ENCODE results near the gene METTL21C. TPM values are rescaled to one million over a fixed set of nuclear protein-coding genes. Genes with fewer than 3 reads are reported as not detected.

Gene METTL21C
- total RNA-seq, result not detected

- Histone ChIP-seq H3K9me3 (ENCODE audit: low read depth, low read length) (no peaks in the 10 kb centered on the region), H3K4me3 (ENCODE audit: low read length) (no peak within 1 kb of the TSS), H3K27me3 (ENCODE audit: insufficient read depth, low read length) (peaks cover 8% of the 10 kb centered on the region), H3K4me1 (ENCODE audit: insufficient read depth, low read length) (no peaks in the 10 kb centered on the region)
These were observed at the start of gene METTL21C for GRCh38 chr13:102694937-102695336. METTL21C (minus strand) TSS chr13:102695044; CDS start chr13:102694498, 546 bp downstream.

- Histone ChIP-seq H3K27me3 (ENCODE audit: insufficient read depth, low read length) (peaks cover 20% of the 10 kb centered on the region), H3K4me1 (ENCODE audit: insufficient read depth, low read length) (no peaks in the 10 kb centered on the region), H3K9me3 (ENCODE audit: low read depth, low read length) (no peaks in the 10 kb centered on the region), H3K4me3 (ENCODE audit: low read length) (no peak overlapping the region)
These were observed 47.7 kb upstream of the METTL21C start for GRCh38 chr13:102742506-102742905.

DNA sequence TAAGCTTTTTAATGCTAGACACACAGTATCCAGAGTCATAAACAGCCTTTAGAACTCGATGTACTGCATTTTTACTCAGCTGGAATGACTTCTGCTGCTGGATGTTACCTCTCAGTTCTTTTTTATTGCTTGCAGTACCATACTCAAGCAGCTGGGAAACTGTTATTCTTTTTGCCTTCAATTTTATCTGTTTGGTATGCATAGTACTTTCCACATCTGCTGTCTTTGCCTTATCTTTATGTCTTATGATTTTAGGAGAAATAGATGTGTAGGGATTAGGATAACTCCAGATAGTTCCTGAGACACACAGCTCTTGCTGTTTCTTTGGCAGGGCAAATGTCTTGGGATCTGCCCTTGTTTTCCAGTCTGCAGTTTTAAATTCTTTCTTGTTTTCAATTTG, 47.3 kb upstream of the METTL21C start:
- Histone ChIP-seq H3K4me1 (ENCODE audit: insufficient read depth, low read length) (no peaks in the 10 kb centered on the region), H3K9me3 (ENCODE audit: low read depth, low read length) (no peaks in the 10 kb centered on the region), H3K27me3 (ENCODE audit: insufficient read depth, low read length) (peaks cover 20% of the 10 kb centered on the region)

DNA sequence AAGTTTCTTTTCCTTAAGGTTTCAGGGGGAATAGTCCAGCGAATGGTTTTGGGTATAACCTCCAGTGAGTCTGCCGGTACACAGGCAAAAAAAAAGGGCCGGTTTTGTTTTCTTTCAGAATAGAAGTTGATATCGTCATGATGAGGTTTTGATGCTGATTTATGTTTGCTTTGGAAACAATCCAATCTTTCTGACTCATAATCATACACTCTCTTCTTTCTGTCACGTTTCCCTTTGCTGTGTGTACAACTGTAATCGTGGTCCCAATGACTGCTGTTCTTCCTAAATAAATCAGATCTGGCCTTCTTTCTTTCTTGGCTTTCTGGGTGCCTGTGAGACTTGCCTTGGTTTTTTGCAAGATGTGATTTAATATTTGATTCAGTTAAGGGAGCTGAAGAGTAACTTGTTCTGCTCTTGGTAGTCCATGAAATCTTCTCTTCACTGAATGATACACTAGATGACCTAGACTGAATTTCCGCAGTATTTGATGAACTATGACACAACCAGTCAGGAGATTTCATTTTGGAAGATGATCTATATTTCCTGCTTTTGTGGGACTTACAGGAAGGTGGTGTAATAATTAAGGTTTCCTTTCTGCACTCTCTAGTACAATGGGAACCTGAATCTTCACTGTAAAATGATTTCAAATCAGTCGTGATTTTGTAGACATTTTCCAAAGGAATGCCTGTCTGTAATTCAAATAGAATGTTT, 34.9 kb upstream of the METTL21C start:
- H3K27me3 ChIP-seq (ENCODE audit: insufficient read depth, low read length), result peaks cover 14% of the 10 kb centered on the region
- H3K4me1 ChIP-seq (ENCODE audit: insufficient read depth, low read length), result no peaks in the 10 kb centered on the region
- no peak overlapping the region for H3K4me3 ChIP-seq (ENCODE audit: low read length)
- H3K9me3 ChIP-seq (ENCODE audit: low read depth, low read length), result no peaks in the 10 kb centered on the region

More for the DNA sequence above, 47.3 kb upstream of the METTL21C start:
- no peak overlapping the region for H3K4me3 ChIP-seq (ENCODE audit: low read length)

GRCh38 chr13:102726430-102726829, 31.6 kb upstream of the METTL21C start:
- H3K27me3 ChIP-seq (ENCODE audit: insufficient read depth, low read length), result peaks cover 8% of the 10 kb centered on the region

DNA sequence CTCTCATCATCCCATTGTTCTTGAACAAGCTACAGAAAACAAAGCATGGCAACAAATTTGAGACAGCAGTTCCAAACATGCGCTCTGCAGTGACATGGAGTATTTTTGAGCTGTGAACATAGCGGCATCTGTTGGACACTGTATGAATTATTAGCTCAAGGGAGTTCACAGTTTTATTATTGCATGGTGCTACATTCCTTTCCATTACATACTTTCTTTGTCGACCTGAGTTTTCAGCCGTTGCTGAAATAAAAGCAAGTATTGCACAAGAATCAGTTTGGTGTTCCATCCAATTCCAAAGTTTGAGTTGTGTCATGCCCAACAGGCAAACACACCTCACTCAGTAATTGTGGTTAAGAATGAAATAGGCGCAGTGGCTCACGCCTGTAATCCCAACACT, 30.1 kb upstream of the METTL21C start:
- Histone ChIP-seq H3K27me3 (ENCODE audit: insufficient read depth, low read length) (peaks cover 3% of the 10 kb centered on the region), H3K4me1 (ENCODE audit: insufficient read depth, low read length) (no peaks in the 10 kb centered on the region), H3K9me3 (ENCODE audit: low read depth, low read length) (no peaks in the 10 kb centered on the region), H3K4me3 (ENCODE audit: low read length) (no peak overlapping the region)

More at GRCh38 chr13:102726430-102726829, 31.6 kb upstream of the METTL21C start:
- H3K9me3 ChIP-seq (ENCODE audit: low read depth, low read length), result no peaks in the 10 kb centered on the region
- H3K4me3 ChIP-seq (ENCODE audit: low read length), result no peak overlapping the region
- H3K4me1 ChIP-seq (ENCODE audit: insufficient read depth, low read length), result no peaks in the 10 kb centered on the region

GRCh38 chr13:102721800-102722231, 27.0 kb upstream of the METTL21C start:
- Histone ChIP-seq H3K4me3 (ENCODE audit: low read length) (no peak overlapping the region), H3K9me3 (ENCODE audit: low read depth, low read length) (no peaks in the 10 kb centered on the region), H3K27me3 (ENCODE audit: insufficient read depth, low read length) (peaks cover 2% of the 10 kb centered on the region), H3K4me1 (ENCODE audit: insufficient read depth, low read length) (no peaks in the 10 kb centered on the region)

GRCh38 chr13:102718746-102719145, 23.9 kb upstream of the METTL21C start:
- Histone ChIP-seq H3K9me3 (ENCODE audit: low read depth, low read length) (no peaks in the 10 kb centered on the region), H3K4me3 (ENCODE audit: low read length) (no peak overlapping the region), H3K4me1 (ENCODE audit: insufficient read depth, low read length) (no peaks in the 10 kb centered on the region), H3K27me3 (ENCODE audit: insufficient read depth, low read length) (no peaks in the 10 kb centered on the region)

- Histone ChIP-seq H3K4me1 (ENCODE audit: insufficient read depth, low read length) (no peaks in the 10 kb centered on the region), H3K4me3 (ENCODE audit: low read length) (no peak overlapping the region), H3K9me3 (ENCODE audit: low read depth, low read length) (no peaks in the 10 kb centered on the region), H3K27me3 (ENCODE audit: insufficient read depth, low read length) (no peaks in the 10 kb centered on the region)
These were observed 20.6 kb upstream of the METTL21C start for GRCh38 chr13:102715447-102715846.

- no peaks in the 10 kb centered on the region for H3K4me1 ChIP-seq (ENCODE audit: insufficient read depth, low read length)
- no peak overlapping the region for H3K4me3 ChIP-seq (ENCODE audit: low read length)
- H3K9me3 ChIP-seq (ENCODE audit: low read depth, low read length), result no peaks in the 10 kb centered on the region
- H3K27me3 ChIP-seq (ENCODE audit: insufficient read depth, low read length), result peaks cover 2% of the 10 kb centered on the region
These were observed 15.4 kb upstream of the METTL21C start for GRCh38 chr13:102710261-102710679.

GRCh38 chr13:102709536-102709935, 14.7 kb upstream of the METTL21C start:
- Histone ChIP-seq H3K9me3 (ENCODE audit: low read depth, low read length) (no peaks in the 10 kb centered on the region), H3K4me1 (ENCODE audit: insufficient read depth, low read length) (no peaks in the 10 kb centered on the region), H3K27me3 (ENCODE audit: insufficient read depth, low read length) (peaks cover 2% of the 10 kb centered on the region), H3K4me3 (ENCODE audit: low read length) (no peak overlapping the region)

GRCh38 chr13:102708991-102709390, 14.1 kb upstream of the METTL21C start:
- H3K4me3 ChIP-seq (ENCODE audit: low read length), result no peak overlapping the region
- H3K9me3 ChIP-seq (ENCODE audit: low read depth, low read length), result no peaks in the 10 kb centered on the region
- H3K4me1 ChIP-seq (ENCODE audit: insufficient read depth, low read length), result no peaks in the 10 kb centered on the region
- peaks cover 2% of the 10 kb centered on the region for H3K27me3 ChIP-seq (ENCODE audit: insufficient read depth, low read length)

- Histone ChIP-seq H3K4me1 (ENCODE audit: insufficient read depth, low read length) (no peaks in the 10 kb centered on the region), H3K4me3 (ENCODE audit: low read length) (no peak overlapping the region), H3K27me3 (ENCODE audit: insufficient read depth, low read length) (peaks cover 2% of the 10 kb centered on the region), H3K9me3 (ENCODE audit: low read depth, low read length) (no peaks in the 10 kb centered on the region)
These were observed 13.4 kb upstream of the METTL21C start for GRCh38 chr13:102708211-102708610.

DNA sequence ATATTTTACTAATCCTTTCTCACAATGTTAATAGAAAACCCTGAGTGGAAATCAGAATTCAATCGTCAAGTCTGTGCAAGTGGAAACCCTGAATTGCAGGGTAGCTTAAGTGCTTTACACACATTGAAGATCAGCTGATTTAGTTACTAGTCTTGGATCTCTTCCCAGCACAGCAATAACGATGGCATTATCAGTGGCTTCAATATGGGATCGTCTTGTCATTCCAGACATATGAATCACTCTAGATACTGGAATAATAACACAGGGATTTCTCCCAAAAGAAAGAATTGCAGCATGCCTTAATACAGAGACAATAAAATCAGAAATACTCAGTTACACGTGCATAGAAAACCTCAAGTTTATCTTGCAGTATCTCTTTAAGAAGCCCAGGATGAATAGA, 12.6 kb upstream of the METTL21C start:
- Histone ChIP-seq H3K4me3 (ENCODE audit: low read length) (no peak overlapping the region), H3K4me1 (ENCODE audit: insufficient read depth, low read length) (no peaks in the 10 kb centered on the region), H3K9me3 (ENCODE audit: low read depth, low read length) (no peaks in the 10 kb centered on the region), H3K27me3 (ENCODE audit: insufficient read depth, low read length) (peaks cover 2% of the 10 kb centered on the region)

DNA sequence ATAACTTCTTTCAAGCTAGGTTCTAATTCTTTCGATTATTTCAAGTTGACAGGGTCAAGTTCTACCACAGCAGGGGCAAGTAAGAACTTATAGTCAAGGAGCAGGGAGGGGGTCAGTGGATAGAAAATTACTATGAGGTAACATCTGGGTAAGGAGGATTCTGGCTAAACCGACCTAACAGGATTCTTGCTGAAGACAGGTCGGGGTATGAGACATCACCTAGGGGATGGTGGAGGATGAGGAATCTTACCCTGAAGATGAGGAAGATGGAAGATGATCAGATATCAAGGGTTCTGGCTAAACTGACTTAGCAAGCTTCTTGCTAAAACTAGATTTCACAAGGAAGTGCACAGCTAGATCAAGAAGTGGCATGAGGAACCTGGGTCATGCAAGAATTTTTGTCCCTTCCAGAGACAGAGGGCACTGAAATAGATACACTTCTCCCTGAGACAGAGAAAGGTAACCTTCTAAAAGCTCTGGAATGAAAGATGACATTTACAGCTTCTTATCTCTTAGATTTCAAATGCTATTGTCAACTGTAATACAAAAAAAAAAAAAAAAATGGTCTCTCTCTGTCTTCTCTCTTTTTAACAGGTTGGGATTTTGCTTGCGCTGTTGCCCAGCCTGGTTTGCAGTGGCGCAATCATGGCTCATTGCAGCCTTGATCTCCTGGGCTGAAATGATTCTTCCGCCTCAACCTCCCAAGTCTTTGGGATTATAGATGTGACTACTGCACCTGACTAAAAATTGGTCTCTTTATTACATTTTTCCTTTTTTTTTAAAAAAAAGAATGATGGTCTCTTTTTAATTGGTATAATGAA, 9.6 kb upstream of the METTL21C start:
- no peaks in the 10 kb centered on the region for H3K4me1 ChIP-seq (ENCODE audit: insufficient read depth, low read length)
- no peak overlapping the region for H3K4me3 ChIP-seq (ENCODE audit: low read length)
- H3K27me3 ChIP-seq (ENCODE audit: insufficient read depth, low read length), result peaks cover 2% of the 10 kb centered on the region
- H3K9me3 ChIP-seq (ENCODE audit: low read depth, low read length), result no peaks in the 10 kb centered on the region
